CD14-positive monocyte (primary cell): Measurements from ENCODE around the gene FHIT. TPM values are rescaled to one million over a fixed set of nuclear protein-coding genes. Genes with fewer than 3 reads are reported as not detected.

Source experiments
- DNase-seq, 3 donors: peaks; one replicate each; pipeline ENCODE4 v3.0.0-alpha.2; 2011 to 2022
- H2AFZ ChIP-seq: 2 replicates; pipeline ENCODE4 v1.6.0; 2012; ENCODE audit warnings: mild to moderate bottlenecking, low read depth, low read length, inconsistent platforms; ENCODE audit not compliant: insufficient read depth, poor library complexity, severe bottlenecking
- H3K27ac ChIP-seq, 2 donors: 1 replicate in 1 of 2; 2 replicates in 1 of 2; pipeline ENCODE4 v1.5.1; 2012 to 2013; ENCODE audit warnings: low read length in 2 of 2, control low read depth in 1 of 2, inconsistent platforms in 1 of 2, low read depth in 1 of 2, mild to moderate bottlenecking in 1 of 2
- H3K27me3 ChIP-seq, 2 donors: one replicate each; pipeline versions ENCODE4 v1.6.0 to v1.6.1; 2011 to 2013; ENCODE audit warnings: low read length in 2 of 2; ENCODE audit not compliant: control insufficient read depth in 2 of 2, insufficient read depth in 2 of 2
- H3K36me3 ChIP-seq, 2 donors: replicated peaks in 1 of 2; 1 replicate in 1 of 2; 2 replicates in 1 of 2; pipeline versions ENCODE4 v1.5.1 to v1.6.1; 2012 to 2013; ENCODE audit warnings: low read length in 2 of 2, control low read depth in 1 of 2, inconsistent platforms in 1 of 2, mild to moderate bottlenecking in 1 of 2; ENCODE audit not compliant: insufficient read depth in 2 of 2, control insufficient read depth in 1 of 2
- H3K4me1 ChIP-seq, 2 donors: 1 replicate in 1 of 2; 2 replicates in 1 of 2; pipeline versions ENCODE4 v1.5.1 to v1.6.1; 2012 to 2013; ENCODE audit warnings: low read length in 2 of 2, control low read depth in 1 of 2, inconsistent platforms in 1 of 2, mild to moderate bottlenecking in 1 of 2, moderate library complexity in 1 of 2; ENCODE audit not compliant: insufficient read depth in 2 of 2, control insufficient read depth in 1 of 2
- H3K4me2 ChIP-seq: replicated peaks from 2 replicates; pipeline ENCODE3; 2012; ENCODE audit warnings: low read length, moderate library complexity, mild to moderate bottlenecking; ENCODE audit not compliant: poor library complexity, severe bottlenecking; ENCODE audit errors: extremely low read depth
- H3K4me3 ChIP-seq, 3 experiments: fragments of 200-600 bp in 1 of 3; sonication (generic) in 1 of 3; replicated peaks in 1 of 3; 1 replicate in 2 of 3; 2 replicates in 1 of 3; pipeline ENCODE4 v1.5.1; 2011 to 2013; ENCODE audit warnings: low read length in 3 of 3, mild to moderate bottlenecking in 3 of 3, control low read depth in 2 of 3, low read depth in 2 of 3, inconsistent platforms in 1 of 3, moderate library complexity in 1 of 3
- H3K79me2 ChIP-seq: 2 replicates; pipeline ENCODE4 v1.6.0; 2012; ENCODE audit warnings: mild to moderate bottlenecking, control low read depth, inconsistent platforms, low read length, moderate library complexity; ENCODE audit not compliant: insufficient read depth
- H3K9ac ChIP-seq: 2 replicates; pipeline ENCODE4 v1.6.0; 2017; ENCODE audit warnings: low read length, mild to moderate bottlenecking; ENCODE audit not compliant: insufficient read depth, poor library complexity, severe bottlenecking
- H3K9me3 ChIP-seq, 2 donors: replicated peaks in 1 of 2; 1 replicate in 1 of 2; 2 replicates in 1 of 2; pipeline versions ENCODE4 v1.5.1 to v1.6.1; 2012 to 2013; ENCODE audit warnings: low read length in 2 of 2, control low read depth in 1 of 2; ENCODE audit not compliant: control insufficient read depth in 1 of 2, insufficient read depth in 1 of 2
- H4K20me1 ChIP-seq: 2 replicates; pipeline ENCODE4 v1.6.0; 2012; ENCODE audit warnings: mild to moderate bottlenecking, low read length, control low read depth, moderate library complexity; ENCODE audit not compliant: insufficient read depth
- H3K27ac Mint-ChIP-seq, 7 donors: one replicate each; pipeline ENCODE4 v1.8.0; 2020; ENCODE audit warnings: mild to moderate bottlenecking in 7 of 7, mixed read lengths in 7 of 7, moderate library complexity in 6 of 7, inconsistent platforms in 2 of 7
- H3K27me3 Mint-ChIP-seq, 3 donors: one replicate each; pipeline ENCODE4 v1.8.0; 2021 to 2022; ENCODE audit warnings: low read depth in 3 of 3, mild to moderate bottlenecking in 3 of 3, mixed read lengths in 3 of 3, moderate library complexity in 3 of 3, inconsistent platforms in 1 of 3
- H3K36me3 Mint-ChIP-seq, 2 donors: one replicate each; pipeline ENCODE4 v1.8.0; 2020; ENCODE audit warnings: mixed read lengths in 2 of 2, inconsistent platforms in 1 of 2, mild to moderate bottlenecking in 1 of 2
- H3K4me1 Mint-ChIP-seq: one replicate; pipeline ENCODE4 v1.8.0; 2020; ENCODE audit warnings: mild to moderate bottlenecking, mixed read lengths
- H3K4me3 Mint-ChIP-seq, 2 donors: one replicate each; pipeline ENCODE4 v1.8.0; 2020; ENCODE audit warnings: mild to moderate bottlenecking in 2 of 2, mixed read lengths in 2 of 2, moderate library complexity in 1 of 2
- H3K9me3 Mint-ChIP-seq, 7 donors: one replicate each; pipeline ENCODE4 v1.8.0; 2020 to 2022; ENCODE audit warnings: mixed read lengths in 7 of 7, mild to moderate bottlenecking in 6 of 7, moderate library complexity in 6 of 7, inconsistent platforms in 2 of 7
- CTCF ChIP-seq: fragments of 200-600 bp; IDR thresholded peaks from one replicate; pipeline ENCODE4 v1.8.0; 2022; ENCODE audit warnings: antibody characterized with exemption, mild to moderate bottlenecking
- WGBS: methylation state at CpG from one replicate; pipeline ENCODE4 v1.1.5; 2013; ENCODE audit warnings: missing lambda C conversion rate; ENCODE audit not compliant: insufficient coverage; 5-methylcytosine and 5-hydroxymethylcytosine counted together
- intact Hi-C, 2 donors: fragments of 100-400 bp; cut with micrococcal nuclease; formaldehyde crosslinking; loops; one replicate each; pipeline versions ENCODE4 v1.15.0 to v1.15.1; 2023
- polyA plus RNA-seq, 3 donors: library from polyadenylated mRNA; depleted of rRNA in 1 of 3; unstranded in 2 of 3; stranded (reverse) in 1 of 3; fragments of 300-500 nt in 2 of 3; fragments of >200 nt in 1 of 3; fragmentation: Illumina TruSeq in 2 of 3; gene quantifications; 1 replicate in 2 of 3; 2 replicates in 1 of 3; pipeline ENCODE4 v1.2.3, GENCODE V29; 2012 to 2021

The FHIT gene
- polyA plus RNA-seq, 3 donors, result 1.7 to 3.4 (median 3.2) TPM

GRCh38 chr3:59904296-59904695, 1347.0 kb downstream of the FHIT start:
- Histone ChIP-seq H3K9me3 (peaks cover 0 to 3% of the 10 kb centered on the region in 2 donors), H3K27me3 (no peaks in the 10 kb centered on the region), H3K4me3 (no peak overlapping the region), H3K4me1 (no peaks in the 10 kb centered on the region), H4K20me1 (no peaks in the 10 kb centered on the region), H3K4me2 (no peak overlapping the region), H3K27ac (no peak overlapping the region), H3K9ac (no peak overlapping the region), H2AFZ (no peak overlapping the region), H3K36me3 (no peaks in the 10 kb centered on the region), H3K79me2 (no peaks in the 10 kb centered on the region)
- DNase-seq, result no peak
- intact Hi-C loops, result no loop called here
- no peaks in the 10 kb centered on the region for H3K27me3 Mint-ChIP-seq
- H3K9me3 Mint-ChIP-seq, result peaks cover 5 to 19% (median 13%) of the 10 kb centered on the region in 7 donors
- TF ChIP-seq CTCF, result no peak
- no peak overlapping the region for H3K4me3 Mint-ChIP-seq
- H3K4me1 Mint-ChIP-seq, result peaks cover 4% of the 10 kb centered on the region
- H3K27ac Mint-ChIP-seq, result no peak overlapping the region
- H3K36me3 Mint-ChIP-seq, result peaks cover 0 to 2% of the 10 kb centered on the region in 2 donors
- 92% methylated on average over 2 of the region's 3 CpGs for WGBS

- WGBS, result no CpG with 5 or more reads among the region's 1 CpG
- Histone ChIP-seq H3K9me3 (no peaks in the 10 kb centered on the region), H3K27me3 (no peaks in the 10 kb centered on the region), H3K27ac (no peak overlapping the region), H3K4me1 (no peaks in the 10 kb centered on the region), H3K4me3 (no peak overlapping the region), H2AFZ (no peak overlapping the region), H3K36me3 (no peaks in the 10 kb centered on the region), H3K4me2 (no peak overlapping the region), H4K20me1 (no peaks in the 10 kb centered on the region), H3K79me2 (no peaks in the 10 kb centered on the region), H3K9ac (no peak overlapping the region)
- peaks cover 2% of the 10 kb centered on the region for H3K4me1 Mint-ChIP-seq
- DNase-seq, result no peak
- TF ChIP-seq CTCF, result no peak
- no peak overlapping the region for H3K4me3 Mint-ChIP-seq
- H3K27ac Mint-ChIP-seq, result no peak overlapping the region
- intact Hi-C loops, result no loop called here
- peaks cover 0 to 11% (median 7%) of the 10 kb centered on the region in 7 donors for H3K9me3 Mint-ChIP-seq
- no peaks in the 10 kb centered on the region for H3K36me3 Mint-ChIP-seq
- H3K27me3 Mint-ChIP-seq, result no peaks in the 10 kb centered on the region
Measured at GRCh38 chr3:59899061-59899460, 1352.2 kb downstream of the FHIT start.
